Liver (tissue), 3 donors: ENCODE data around the gene ZNF664.

ENCODE experiments used
- ATF3 ChIP-seq: IDR thresholded peaks from 2 replicates; pipeline ENCODE4 v1.6.1; 2016; ENCODE audit warnings: antibody characterized with exemption
- CTCF ChIP-seq: fragments of 150-350 bp; IDR thresholded peaks from 2 replicates; pipeline ENCODE4 v1.5.1; 2017; ENCODE audit warnings: improper control_type of control experiment, low read depth, low read length; ENCODE audit not compliant: missing input control
- EGR1 ChIP-seq, 2 donors: IDR thresholded peaks; 2 replicates each; pipeline ENCODE4 v1.6.1; 2016 to 2018; ENCODE audit warnings: antibody characterized with exemption in 2 of 2, low read depth in 2 of 2
- FOXA1 ChIP-seq: IDR thresholded peaks from 2 replicates; pipeline ENCODE4 v1.6.1; 2016; ENCODE audit warnings: antibody characterized with exemption
- GABPA ChIP-seq, 2 donors: IDR thresholded peaks in 1 of 2; conservative IDR thresholded peaks in 1 of 2; 2 replicates each; pipeline ENCODE4 v1.6.1; 2016; ENCODE audit warnings: antibody characterized with exemption in 2 of 2, mild to moderate bottlenecking in 1 of 2, moderate library complexity in 1 of 2
- JUND ChIP-seq, 2 donors: IDR thresholded peaks; 2 replicates each; pipeline ENCODE4 v1.6.1; 2016; ENCODE audit warnings: antibody characterized with exemption in 2 of 2
- RAD21 ChIP-seq, 2 donors: IDR thresholded peaks; 2 replicates each; pipeline ENCODE4 v1.6.1; 2016; ENCODE audit warnings: antibody characterized with exemption in 2 of 2, mild to moderate bottlenecking in 2 of 2
- REST ChIP-seq: IDR thresholded peaks from 2 replicates; pipeline ENCODE4 v1.6.1; 2016; ENCODE audit warnings: antibody characterized with exemption, mild to moderate bottlenecking
- RXRA ChIP-seq, 2 donors: IDR thresholded peaks; 2 replicates each; pipeline ENCODE4 v1.6.1; 2017 to 2018; ENCODE audit warnings: antibody characterized with exemption in 2 of 2, mild to moderate bottlenecking in 1 of 2
- SP1 ChIP-seq: IDR thresholded peaks from 2 replicates; pipeline ENCODE4 v1.6.1; 2018; ENCODE audit warnings: antibody characterized with exemption, mild to moderate bottlenecking
- TAF1 ChIP-seq: conservative IDR thresholded peaks from 2 replicates; pipeline ENCODE4 v1.6.1; 2016; ENCODE audit warnings: antibody characterized with exemption, mild to moderate bottlenecking
- YY1 ChIP-seq: IDR thresholded peaks from 2 replicates; pipeline ENCODE4 v1.6.1; 2016; ENCODE audit warnings: antibody characterized with exemption, mild to moderate bottlenecking
- donor health status: healthy.
- donor health status: healthy.

- TF ChIP-seq CTCF: no peak
- TF ChIP-seq RAD21 (IDR thresholded peaks at IDR 0.05): no peak
- no peak for TF ChIP-seq REST
- TF ChIP-seq SP1: no peak
- no peak for TF ChIP-seq FOXA1
- TF ChIP-seq TAF1: no peak
- no peak for TF ChIP-seq EGR1 (IDR thresholded peaks at IDR 0.05; ENCODE audit: low read depth in 2 of 2)
- TF ChIP-seq YY1: no peak
- TF ChIP-seq ATF3: no peak
- TF ChIP-seq RXRA (IDR thresholded peaks at IDR 0.05): no peak
- no peak for TF ChIP-seq JUND (IDR thresholded peaks at IDR 0.05)
- no peak for TF ChIP-seq GABPA (IDR thresholded peaks at IDR 0.05 in 1 of 2, conservative IDR thresholded peaks at IDR 0.05 in 1 of 2)
These were observed 84.7 kb downstream of the ZNF664 start for GRCh38 chr12:124057691-124058090.
